GM12892 (cell line): Measurements from ENCODE around the gene RADIL.

Source experiments
- DNase-seq: peaks from one replicate; pipeline ENCODE4 v3.0.0; 2011; ENCODE audit not compliant: insufficient read length
- FAIRE-seq: peaks from 2 replicates; lab custom pipeline; 2011; peaks lifted over from hg19 to GRCh38; lab: Jason Lieb, UNC
- POLR2A ChIP-seq: IDR thresholded peaks from 2 replicates; pipeline ENCODE4 v1.6.1; 2011; ENCODE audit warnings: low read depth, low read length, control low read depth
- POLR2AphosphoS5 ChIP-seq: IDR thresholded peaks from 2 replicates; pipeline ENCODE4 v1.6.1; 2011; ENCODE audit warnings: low read depth, low read length, control low read depth
- TAF1 ChIP-seq: IDR thresholded peaks from 2 replicates; pipeline ENCODE4 v1.6.1; 2011; ENCODE audit warnings: low read depth, mild to moderate bottlenecking, control low read depth, low read length, borderline replicate concordance

RADIL gene

GRCh38 chr7:4790516-4790991 is 93.0 kb downstream of the RADIL start:
- TF ChIP-seq TAF1 (no peak), POLR2AphosphoS5 (no peak), POLR2A (no peak)
- DNase-seq (no peak), FAIRE-seq (no peak)

GRCh38 chr7:4790078-4790465 is 93.4 kb downstream of the RADIL start:
- DNase-seq (no peak), FAIRE-seq (no peak)
- TF ChIP-seq POLR2AphosphoS5 (no peak), TAF1 (no peak), POLR2A (no peak)

GRCh38 chr7:4789194-4790077 is 94.1 kb downstream of the RADIL start:
- DNase-seq: no peak
- no peak for FAIRE-seq
- TF ChIP-seq POLR2AphosphoS5: no peak
- TF ChIP-seq POLR2A: no peak
- no peak for TF ChIP-seq TAF1

DNA sequence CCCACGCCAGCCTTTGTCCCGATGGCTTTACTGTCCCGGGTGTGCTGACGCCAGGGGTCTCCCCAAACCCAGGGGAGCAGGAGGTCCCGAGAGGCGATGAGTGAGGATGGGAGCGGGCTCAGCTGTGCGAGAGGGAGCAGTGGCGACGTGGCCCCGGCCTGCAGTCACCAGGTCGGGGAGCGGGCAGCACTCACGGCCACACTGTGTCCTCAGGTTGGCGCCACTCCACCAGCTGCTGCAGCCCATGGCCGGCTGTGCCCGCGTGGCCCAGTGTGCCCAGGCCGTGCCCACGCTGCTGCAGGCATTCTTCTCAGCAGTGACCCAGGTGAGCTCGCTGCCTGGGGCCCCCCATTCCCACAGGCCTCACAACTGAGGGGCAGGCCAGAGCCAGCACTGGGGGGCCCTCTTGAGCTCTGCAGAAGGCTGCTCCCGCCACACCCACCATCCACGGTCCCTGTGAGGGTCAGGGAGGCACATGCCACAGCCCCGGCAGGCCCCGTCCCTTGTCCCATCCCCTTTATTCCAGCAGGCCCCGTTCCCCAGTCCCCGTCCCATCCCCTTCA is 94.8 kb downstream of the RADIL start:
- no peak for DNase-seq

GRCh38 chr7:4787947-4788626 is 95.4 kb downstream of the RADIL start:
- no peak for FAIRE-seq
- DNase-seq: no peak
- no peak for TF ChIP-seq POLR2A
- TF ChIP-seq TAF1: no peak
- TF ChIP-seq POLR2AphosphoS5: no peak

More for the DNA sequence above, 94.8 kb downstream of the RADIL start:
- FAIRE-seq: no peak
- TF ChIP-seq POLR2A (no peak), POLR2AphosphoS5 (no peak), TAF1 (no peak)

DNA sequence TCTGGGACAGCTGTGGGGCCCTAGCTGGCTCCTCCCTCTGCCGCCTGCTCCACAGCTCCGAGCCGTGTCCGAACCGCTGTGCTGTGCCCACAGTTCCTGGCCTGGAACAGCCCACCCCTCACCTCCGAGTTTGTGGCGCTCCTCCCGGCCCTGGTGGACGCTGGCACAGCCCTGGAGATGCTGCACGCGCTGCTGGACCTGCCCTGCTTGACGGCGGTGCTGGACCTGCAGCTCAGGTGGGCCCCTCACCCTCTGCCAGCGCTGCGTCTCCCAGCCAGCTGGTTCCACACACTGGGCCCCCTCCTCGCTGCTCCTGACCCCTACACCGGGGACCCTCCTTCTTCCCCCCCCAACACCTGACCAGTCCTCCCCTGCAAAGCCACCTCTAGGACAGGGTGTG is 96.0 kb downstream of the RADIL start:
- TF ChIP-seq TAF1 (no peak), POLR2A (no peak), POLR2AphosphoS5 (no peak)
- DNase-seq (no peak), FAIRE-seq (no peak)

GRCh38 chr7:4786015-4786414 is 97.5 kb downstream of the RADIL start:
- TF ChIP-seq POLR2AphosphoS5 (no peak), POLR2A (no peak), TAF1 (no peak)
- DNase-seq: no peak
- FAIRE-seq: no peak

DNA sequence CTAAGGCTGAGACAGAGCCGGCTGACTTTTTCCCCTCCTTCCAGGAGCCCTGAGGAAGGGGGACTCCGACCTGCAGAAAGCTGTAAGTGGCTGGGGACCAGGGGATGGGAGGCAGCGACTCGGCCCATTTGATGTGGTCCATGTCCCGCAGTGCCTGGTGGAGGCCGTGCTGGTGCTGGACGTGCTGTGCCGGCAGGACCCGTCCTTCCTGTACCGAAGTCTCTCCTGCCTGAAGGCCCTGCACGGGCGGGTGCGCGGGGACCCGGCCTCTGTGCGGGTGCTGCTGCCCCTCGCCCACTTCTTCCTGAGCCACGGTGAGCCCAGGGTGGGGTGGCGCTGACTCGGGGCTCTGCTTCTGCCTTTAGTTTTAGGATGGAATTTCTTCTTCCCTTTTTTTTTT is 98.1 kb downstream of the RADIL start:
- DNase-seq (no peak), FAIRE-seq (no peak)
- TF ChIP-seq POLR2AphosphoS5 (no peak), POLR2A (no peak), TAF1 (no peak)

DNA sequence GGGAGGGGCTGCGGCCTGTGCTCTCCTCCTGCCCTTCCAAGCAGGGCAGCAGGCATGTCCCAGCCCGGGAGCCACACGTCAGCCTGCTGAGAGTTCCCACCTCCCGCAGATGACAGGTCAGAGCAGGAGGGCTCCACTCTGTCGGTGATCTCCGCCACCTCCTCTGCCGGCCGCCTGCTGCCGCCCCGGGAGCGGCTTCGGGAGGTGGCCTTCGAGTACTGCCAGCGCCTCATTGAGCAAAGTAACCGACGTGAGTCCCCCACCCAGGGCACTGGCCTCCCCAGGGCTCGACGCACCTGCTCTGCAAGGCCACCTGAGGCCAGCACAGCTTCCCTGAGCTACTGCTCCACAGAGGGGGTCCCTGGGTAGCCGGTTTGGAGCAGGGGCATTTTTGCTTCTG is 98.7 kb downstream of the RADIL start:
- DNase-seq: no peak
- TF ChIP-seq POLR2A (no peak), TAF1 (no peak), POLR2AphosphoS5 (no peak)
- FAIRE-seq: no peak

DNA sequence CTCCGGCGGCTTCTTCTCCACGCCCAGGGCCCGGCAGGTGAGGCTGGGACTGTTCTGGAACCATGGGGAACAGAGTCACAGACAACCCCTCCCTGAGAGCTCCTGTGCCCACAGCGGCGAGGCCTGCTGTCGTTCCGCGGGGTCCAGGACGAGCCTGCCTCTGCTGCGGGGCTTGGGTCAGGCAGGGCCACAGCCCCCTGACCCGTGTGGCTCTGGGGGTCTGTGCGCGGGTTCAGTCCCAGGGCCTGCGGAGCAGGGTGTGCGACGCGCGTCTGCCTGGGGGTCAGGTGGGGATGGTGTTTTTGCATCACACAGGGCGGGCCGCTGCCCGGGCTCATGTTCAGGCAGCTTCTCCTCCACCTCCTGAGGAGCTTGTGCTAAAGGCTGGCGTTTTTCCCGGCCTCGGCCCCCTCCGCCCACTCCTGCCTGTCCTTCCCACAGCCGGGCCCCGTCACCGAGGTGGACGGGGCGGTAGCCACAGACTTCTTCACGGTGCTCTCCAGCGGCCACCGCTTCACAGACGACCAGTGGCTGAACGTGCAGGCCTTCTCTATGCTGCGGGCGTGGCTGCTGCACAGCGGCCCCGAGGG is 99.7 kb downstream of the RADIL start:
- no peak for TF ChIP-seq TAF1
- no peak for TF ChIP-seq POLR2A
- TF ChIP-seq POLR2AphosphoS5: no peak
- FAIRE-seq (no peak), DNase-seq (no peak)

- TF ChIP-seq TAF1: no peak
- TF ChIP-seq POLR2A: no peak
- TF ChIP-seq POLR2AphosphoS5: no peak
- FAIRE-seq (no peak), DNase-seq (no peak)
Observed at GRCh38 chr7:4783292-4783652, 100.2 kb downstream of the RADIL start.
